DOHH2 (cell line): ENCODE data around the gene PLPPR5.

Experiments
- H3F3A ChIP-seq: fragments of 200-600 bp; sonication (generic), shearing (Covaris generic); 2 replicates; pipeline ENCODE4 v1.6.0; 2016; ENCODE audit warnings: antibody characterized with exemption, mild to moderate bottlenecking; ENCODE audit not compliant: control insufficient read depth, insufficient read depth
- H3K27ac ChIP-seq: fragments of 200-600 bp; sonication (generic); 2 replicates; pipeline ENCODE4 v1.5.1; 2014; ENCODE audit warnings: low read depth, mild to moderate bottlenecking, low read length, moderate library complexity
- H3K27me3 ChIP-seq: fragments of 200-600 bp; sonication (generic); 2 replicates; pipeline ENCODE4 v1.6.1; 2014; ENCODE audit warnings: mild to moderate bottlenecking, low read length, mixed read lengths; ENCODE audit not compliant: control insufficient read depth
- H3K36me3 ChIP-seq: fragments of 200-600 bp; sonication (generic); 2 replicates; pipeline ENCODE4 v1.6.1; 2014; ENCODE audit warnings: mild to moderate bottlenecking, low read length, moderate library complexity, mixed read lengths; ENCODE audit not compliant: control insufficient read depth
- H3K4me1 ChIP-seq: fragments of 200-600 bp; sonication (generic); 2 replicates; pipeline ENCODE4 v1.6.1; 2014; ENCODE audit warnings: mild to moderate bottlenecking, low read length, mixed read lengths; ENCODE audit not compliant: control insufficient read depth
- H3K4me2 ChIP-seq: fragments of 200-600 bp; sonication (generic); 2 replicates; pipeline ENCODE4 v1.6.0; 2014; ENCODE audit warnings: mild to moderate bottlenecking, low read length, moderate library complexity
- H3K4me3 ChIP-seq: fragments of 200-600 bp; sonication (generic); 2 replicates; pipeline ENCODE4 v1.5.1; 2014; ENCODE audit warnings: mild to moderate bottlenecking, low read length, mixed read lengths
- H3K79me2 ChIP-seq: fragments of 200-600 bp; sonication (generic); 2 replicates; pipeline ENCODE4 v1.6.1; 2014; ENCODE audit warnings: mild to moderate bottlenecking, low read length, mixed read lengths; ENCODE audit not compliant: control insufficient read depth
- H3K9me2 ChIP-seq: fragments of 200-600 bp; sonication (generic); replicated peaks from 2 replicates; pipeline ENCODE4 v1.6.1; 2014; ENCODE audit warnings: mild to moderate bottlenecking, low read length, mixed read lengths; ENCODE audit not compliant: control insufficient read depth
- H3K9me3 ChIP-seq: fragments of 200-600 bp; sonication (generic); 2 replicates; pipeline ENCODE4 v1.6.1; 2014; ENCODE audit warnings: antibody characterized with exemption, low read length, mixed read lengths; ENCODE audit not compliant: control insufficient read depth, insufficient read depth
- H4K20me1 ChIP-seq: fragments of 200-600 bp; sonication (generic); 2 replicates; pipeline ENCODE4 v1.6.0; 2014; ENCODE audit warnings: low read depth, mild to moderate bottlenecking, antibody characterized with exemption, low read length, moderate library complexity; ENCODE audit not compliant: control insufficient read depth, insufficient read depth
- CTCF ChIP-seq: fragments of 200-600 bp; sonication (generic); IDR thresholded peaks from one replicate; pipeline ENCODE4 v1.5.1; 2014; ENCODE audit warnings: antibody characterized with exemption, mild to moderate bottlenecking, low read depth, low read length; ENCODE audit not compliant: poor library complexity, severe bottlenecking
- EZH2phosphoT487 ChIP-seq: fragments of 200-600 bp; sonication (generic); IDR thresholded peaks from 2 replicates; pipeline ENCODE4 v1.6.1; 2017; ENCODE audit warnings: borderline replicate concordance, mild to moderate bottlenecking, antibody characterized with exemption, low read length, moderate library complexity, mixed read lengths

The PLPPR5 gene

GRCh38 chr1:98939471-98939870 is 65.2 kb downstream of the PLPPR5 start:
- Histone ChIP-seq H3F3A (no peaks in the 10 kb centered on the region), H3K27me3 (no peaks in the 10 kb centered on the region), H3K27ac (no peak overlapping the region), H3K9me3 (no peaks in the 10 kb centered on the region), H3K79me2 (no peaks in the 10 kb centered on the region), H3K4me2 (no peak overlapping the region), H3K36me3 (no peaks in the 10 kb centered on the region), H4K20me1 (no peaks in the 10 kb centered on the region), H3K9me2 (no peaks in the 10 kb centered on the region), H3K4me1 (no peaks in the 10 kb centered on the region), H3K4me3 (no peak overlapping the region)
- no peak for TF ChIP-seq EZH2phosphoT487
- TF ChIP-seq CTCF = no peak

- no peaks in the 10 kb centered on the region for H4K20me1 ChIP-seq
- no peak for TF ChIP-seq CTCF
- no peak for TF ChIP-seq EZH2phosphoT487
- no peak overlapping the region for H3K4me3 ChIP-seq
- no peak overlapping the region for H3K27ac ChIP-seq
- no peaks in the 10 kb centered on the region for H3K79me2 ChIP-seq
- H3K4me1 ChIP-seq = no peaks in the 10 kb centered on the region
- no peaks in the 10 kb centered on the region for H3K36me3 ChIP-seq
- H3K4me2 ChIP-seq = no peak overlapping the region
- H3K9me3 ChIP-seq = no peaks in the 10 kb centered on the region
- H3F3A ChIP-seq = no peaks in the 10 kb centered on the region
- no peaks in the 10 kb centered on the region for H3K27me3 ChIP-seq
- no peaks in the 10 kb centered on the region for H3K9me2 ChIP-seq
Observed at GRCh38 chr1:98937347-98937746, 67.3 kb downstream of the PLPPR5 start.

GRCh38 chr1:98932184-98932583 is 72.5 kb downstream of the PLPPR5 start:
- Histone ChIP-seq H3K36me3 (no peaks in the 10 kb centered on the region), H3K9me2 (no peaks in the 10 kb centered on the region), H3K4me2 (no peak overlapping the region), H3F3A (no peaks in the 10 kb centered on the region), H3K79me2 (no peaks in the 10 kb centered on the region), H3K9me3 (no peaks in the 10 kb centered on the region), H3K4me1 (no peaks in the 10 kb centered on the region), H4K20me1 (no peaks in the 10 kb centered on the region), H3K27me3 (no peaks in the 10 kb centered on the region), H3K4me3 (no peak overlapping the region), H3K27ac (no peak overlapping the region)
- TF ChIP-seq EZH2phosphoT487 = no peak
- TF ChIP-seq CTCF = no peak

- Histone ChIP-seq H3K4me3 (no peak overlapping the region), H3K79me2 (no peaks in the 10 kb centered on the region), H3K27me3 (no peaks in the 10 kb centered on the region), H3K27ac (no peak overlapping the region), H4K20me1 (no peaks in the 10 kb centered on the region), H3K4me1 (no peaks in the 10 kb centered on the region), H3K9me3 (no peaks in the 10 kb centered on the region), H3K4me2 (no peak overlapping the region), H3F3A (no peaks in the 10 kb centered on the region), H3K36me3 (no peaks in the 10 kb centered on the region), H3K9me2 (no peaks in the 10 kb centered on the region)
- TF ChIP-seq EZH2phosphoT487 = no peak
- no peak for TF ChIP-seq CTCF
Observed at GRCh38 chr1:98931128-98931835, 73.4 kb downstream of the PLPPR5 start.
